ENCODE data around the gene ATP2A1. TPM values are rescaled to one million over a fixed set of nuclear protein-coding genes. Genes with fewer than 3 reads are reported as not detected.

ATP2A1 gene
- total and polyA plus RNA-seq, 2 of the 8 experiments (the other 6 are each of a cell fraction or from before 2014, with no cell fraction given) = 1.7 to 2.4 TPM

GRCh38 chr16:28938721-28939120 lies 60.4 kb downstream of the ATP2A1 start:
- H3K9ac ChIP-seq (replicated peaks in 1 of 4; ENCODE audit: extremely low read depth in 1 of 4, low read depth in 3 of 4, low read length in 3 of 4) = no peak overlapping the region

More at GRCh38 chr16:28938721-28939120, 60.4 kb downstream of the ATP2A1 start:
- Histone ChIP-seq H3K9me3 (ENCODE audit: insufficient read depth in 2 of 2, low read depth in 1 of 2, low read length in 1 of 2) (no peaks in the 10 kb centered on the region), H3K4me1 (replicated peaks in 1 of 4; ENCODE audit: control insufficient read depth in 3 of 4, insufficient read depth in 4 of 4, low read length in 3 of 4) (no peaks in the 10 kb centered on the region; a peak in 1 of 7 replicates), H4K91ac (replicated peaks; ENCODE audit: insufficient read length, low read length) (no peak overlapping the region), H2AK5ac (ENCODE audit: low read depth, low read length) (no peak overlapping the region), H3K14ac (ENCODE audit: insufficient read length) (no peak overlapping the region), H3K18ac (ENCODE audit: extremely low read depth, low read length) (no peak overlapping the region), H3K27me3 (replicated peaks in 1 of 4; ENCODE audit: control insufficient read depth in 3 of 4, extremely low read depth in 1 of 4, insufficient read depth in 3 of 4, low read length in 3 of 4) (no peaks in the 10 kb centered on the region), H3K27ac (ENCODE audit: low read depth, low read length) (no peak overlapping the region), H2BK5ac (ENCODE audit: low read depth, low read length) (no peak overlapping the region), H2BK20ac (ENCODE audit: low read length) (no peak overlapping the region), H2AFZ (ENCODE audit: low read length) (no peak overlapping the region), H4K5ac (ENCODE audit: insufficient read length, low read depth, low read length) (no peak overlapping the region), H2BK15ac (ENCODE audit: low read length) (no peak overlapping the region), H4K20me1 (replicated peaks in 1 of 2; ENCODE audit: control insufficient read depth in 1 of 2, insufficient read depth in 2 of 2, low read length in 2 of 2) (no peaks in the 10 kb centered on the region), H2BK12ac (ENCODE audit: low read depth, low read length) (no peak overlapping the region), H3K4me2 (ENCODE audit: insufficient read depth in 1 of 2, low read depth in 2 of 2, low read length in 2 of 2) (no peak overlapping the region), H3K56ac (replicated peaks; ENCODE audit: insufficient read length, low read depth, low read length) (no peak overlapping the region), H4K8ac (ENCODE audit: extremely low read depth, insufficient read depth, low read length) (no peak overlapping the region), H3K23ac (ENCODE audit: insufficient read length) (no peak overlapping the region), H3K79me1 (ENCODE audit: low read depth, low read length) (no peaks in the 10 kb centered on the region), H3K36me3 (ENCODE audit: control insufficient read depth in 2 of 4, insufficient read depth in 4 of 4, low read length in 3 of 4) (no peaks in the 10 kb centered on the region), H3K4ac (replicated peaks; ENCODE audit: insufficient read length, low read depth, low read length) (no peak overlapping the region), H3K4me3 (ENCODE audit: extremely low read depth in 1 of 4, insufficient read depth in 2 of 4, low read depth in 3 of 4, low read length in 4 of 4) (no peak overlapping the region), H2BK120ac (replicated peaks; ENCODE audit: low read depth, low read length) (no peak overlapping the region), H3K23me2 (ENCODE audit: low read depth, low read length) (peaks cover 2% of the 10 kb centered on the region; the same call in 1 of the 2 replicates), H3K79me2 (ENCODE audit: control insufficient read depth in 1 of 2, insufficient read depth in 2 of 2, low read length in 2 of 2) (no peaks in the 10 kb centered on the region)
- CTCF ChIA-PET (ENCODE audit: partially characterized antibody) = interaction anchor here (0.8 to 1.4 kb wide), 5 partner anchors 10 to 90 kb away, joined by 3 to 6 read pairs (median 4); no protein-coding TSS in a partner anchor
- no peak for DNase-seq (ENCODE audit: low read depth in 1 of 2, low spot score in 2 of 2)
- no peak for TF ChIP-seq SP2 (IDR thresholded peaks at IDR 0.05; ENCODE audit: low read length)
- TF ChIP-seq POU5F1 (IDR thresholded peaks at IDR 0.05; ENCODE audit: low read depth, low read length) = no peak
- no peak for TF ChIP-seq RNF2 (IDR thresholded peaks at IDR 0.05; ENCODE audit: borderline replicate concordance, low read depth, low read length, missing control alignments, poor library complexity, severe bottlenecking)
- no peak for TF ChIP-seq POLR2AphosphoS5 (IDR thresholded peaks at IDR 0.05; ENCODE audit: low read depth, low read length)
- TF ChIP-seq SP4 (IDR thresholded peaks at IDR 0.05; ENCODE audit: low read length) = no peak
- TF ChIP-seq CBX8 (IDR thresholded peaks at IDR 0.05; ENCODE audit: borderline replicate concordance, low read depth, low read length) = no peak
- TF ChIP-seq NRF1 (IDR thresholded peaks at IDR 0.05; ENCODE audit: low read depth, low read length) = no peak
- no peak for TF ChIP-seq GABPA (IDR thresholded peaks at IDR 0.05; ENCODE audit: borderline replicate concordance, insufficient read depth, low read length)
- TF ChIP-seq, protein P1, sequence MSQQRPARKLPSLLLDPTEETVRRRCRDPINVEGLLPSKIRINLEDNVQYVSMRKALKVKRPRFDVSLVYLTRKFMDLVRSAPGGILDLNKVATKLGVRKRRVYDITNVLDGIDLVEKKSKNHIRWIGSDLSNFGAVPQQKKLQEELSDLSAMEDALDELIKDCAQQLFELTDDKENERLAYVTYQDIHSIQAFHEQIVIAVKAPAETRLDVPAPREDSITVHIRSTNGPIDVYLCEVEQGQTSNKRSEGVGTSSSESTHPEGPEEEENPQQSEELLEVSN (IDR thresholded peaks at IDR 0.05) = no peak
- no peak for TF ChIP-seq SIX5 (IDR thresholded peaks at IDR 0.05; ENCODE audit: low read depth, low read length)
- TF ChIP-seq RXRA (IDR thresholded peaks at IDR 0.05; ENCODE audit: insufficient read depth, low read depth, low read length) = no peak
- no peak for TF ChIP-seq CBX5 (IDR thresholded peaks at IDR 0.05; ENCODE audit: low read depth, low read length)
- no peak for TF ChIP-seq MAFK (IDR thresholded peaks at IDR 0.05; ENCODE audit: low read depth, low read length)
- FAIRE-seq = no peak
- POLR2A ChIA-PET (ENCODE audit: partially characterized antibody) = interaction anchor here (1.0 to 2.3 kb wide), 2 partner anchors 12 to 76 kb away, joined by 4 to 10 read pairs; partner anchors contain the start of genes NFATC2IP and SH2B1
- 74% methylated on average over 6 of the region's 7 CpGs; no CpG with 5 or more reads in 1 of the 2 experiments for WGBS, 2 experiments (ENCODE audit: extremely low coverage in 1 of 2, insufficient coverage in 1 of 2, insufficient read length in 1 of 2, insufficient replicate concordance in 2 of 2, low coverage in 1 of 2, low lambda C conversion rate in 2 of 2, missing lambda C conversion rate in 1 of 2)

Data from H1 (cell line).